GM23338 (cell line): ENCODE results near the gene EVA1B. TPM values are rescaled to one million over a fixed set of nuclear protein-coding genes. Genes with fewer than 3 reads are reported as not detected.

Source experiments
- ATAC-seq: fragments of 200-7000 bp; cut with Tn5 transposase; 3 replicates; pipeline ENCODE4 v1.9.1; 2020
- DNase-seq: peaks from one replicate; pipeline ENCODE4 v3.0.0-alpha.2; 2015; ENCODE audit warnings: low spot score
- H2AFZ ChIP-seq: fragments of 200-600 bp; sonication (generic); 2 replicates; pipeline ENCODE4 v1.8.0; 2016; ENCODE audit warnings: antibody characterized with exemption, mild to moderate bottlenecking, moderate library complexity
- H3F3A ChIP-seq: fragments of 200-600 bp; sonication (generic); replicated peaks from 2 replicates; pipeline ENCODE4 v1.8.0; 2017; ENCODE audit warnings: antibody characterized with exemption, mixed run types, low read depth
- H3K27ac ChIP-seq: fragments of 200-600 bp; sonication (generic); 2 replicates; pipeline ENCODE4 v1.6.1; 2016; ENCODE audit warnings: low read depth
- H3K27me3 ChIP-seq: fragments of 200-600 bp; sonication (generic); 2 replicates; pipeline ENCODE4 v1.8.0; 2016; ENCODE audit warnings: mild to moderate bottlenecking, mixed run types, moderate library complexity; ENCODE audit not compliant: insufficient read depth
- H3K36me3 ChIP-seq: fragments of 200-600 bp; sonication (generic); 2 replicates; pipeline ENCODE4 v1.8.0; 2016; ENCODE audit warnings: mild to moderate bottlenecking; ENCODE audit not compliant: insufficient read depth
- H3K4me1 ChIP-seq: fragments of 200-600 bp; sonication (generic); 2 replicates; pipeline ENCODE4 v1.8.0; 2016; ENCODE audit warnings: mild to moderate bottlenecking, moderate library complexity; ENCODE audit not compliant: insufficient read depth
- H3K4me2 ChIP-seq: fragments of 200-600 bp; sonication (generic); 2 replicates; pipeline ENCODE4 v1.7.1; 2017; ENCODE audit warnings: mixed run types
- H3K4me3 ChIP-seq: fragments of 200-600 bp; sonication (generic); 2 replicates; pipeline ENCODE4 v1.6.1; 2016; ENCODE audit warnings: mixed run types
- H3K79me2 ChIP-seq: fragments of 200-600 bp; sonication (generic); replicated peaks from 2 replicates; pipeline ENCODE4 v1.8.0; 2017; ENCODE audit warnings: mild to moderate bottlenecking; ENCODE audit not compliant: insufficient read depth
- H3K9me2 ChIP-seq: fragments of 200-600 bp; sonication (generic); 2 replicates; pipeline ENCODE4 v1.8.0; 2017; ENCODE audit not compliant: insufficient read depth
- H4K20me1 ChIP-seq: fragments of 200-600 bp; sonication (generic); replicated peaks from 2 replicates; pipeline ENCODE4 v1.8.0; 2017; ENCODE audit warnings: mild to moderate bottlenecking; ENCODE audit not compliant: insufficient read depth
- H3K27ac Mint-ChIP-seq: 2 replicates; pipeline ENCODE4 v1.8.0; 2020; ENCODE audit warnings: inconsistent platforms, mild to moderate bottlenecking, moderate library complexity, mixed read lengths
- H3K27me3 Mint-ChIP-seq: 3 replicates; pipeline ENCODE4 v1.8.0; 2022; ENCODE audit warnings: low read depth, mild to moderate bottlenecking, moderate library complexity, mixed read lengths, inconsistent platforms; ENCODE audit not compliant: insufficient read depth, poor library complexity
- H3K36me3 Mint-ChIP-seq: 3 replicates; pipeline ENCODE4 v1.8.0; 2021; ENCODE audit warnings: low read depth, mild to moderate bottlenecking, inconsistent platforms, moderate library complexity, mixed read lengths
- H3K4me1 Mint-ChIP-seq: 3 replicates; pipeline ENCODE4 v1.8.0; 2020; ENCODE audit warnings: mild to moderate bottlenecking, inconsistent platforms, mixed read lengths
- H3K4me3 Mint-ChIP-seq: 3 replicates; pipeline ENCODE4 v1.8.0; 2021; ENCODE audit warnings: moderate library complexity, mild to moderate bottlenecking, inconsistent platforms, mixed read lengths
- H3K9me3 Mint-ChIP-seq: 3 replicates; pipeline ENCODE4 v1.8.0; 2020; ENCODE audit warnings: moderate library complexity, mild to moderate bottlenecking, inconsistent platforms, mixed read lengths
- JUNB ChIP-seq: IDR thresholded peaks from one replicate; pipeline ENCODE4 v1.6.1; 2016; ENCODE audit warnings: antibody characterized with exemption; ENCODE audit not compliant: unreplicated experiment
- STAT1 ChIP-seq: IDR thresholded peaks from one replicate; pipeline ENCODE4 v1.6.1; 2016; ENCODE audit warnings: antibody characterized with exemption; ENCODE audit not compliant: unreplicated experiment
- ZNF331 ChIP-seq: fragments of 250-450 bp; sonication (Bioruptor Pico); IDR thresholded peaks from 2 replicates; pipeline ENCODE4 v1.5.0; 2020; ENCODE audit warnings: low read depth, mild to moderate bottlenecking, moderate library complexity
- polyA plus RNA-seq: library from polyadenylated mRNA; unstranded; fragments of >200 nt; fragmentation: Nextera tagmentation; extraction: Ambion mirVana; gene quantifications from 2 replicates; pipeline ENCODE4 v1.2.1, GENCODE V29; 2016
- total RNA-seq: library from RNA; depleted of rRNA; stranded (reverse); fragments of >200 nt; shearing (Covaris generic); gene quantifications from 2 replicates; pipeline ENCODE4 v1.2.3, GENCODE V29; 2014
- TF ChIP-seq, protein P1 (sequence below): IDR thresholded peaks from one replicate; pipeline ENCODE4 v1.6.1; 2018; ENCODE audit warnings: antibody characterized with exemption; ENCODE audit not compliant: unreplicated experiment
- TF ChIP-seq, protein P2 (sequence below): fragments of 250-450 bp; sonication (Bioruptor Pico); IDR thresholded peaks from 2 replicates; pipeline ENCODE4 v1.5.0; 2020; ENCODE audit warnings: mild to moderate bottlenecking, moderate library complexity

The EVA1B gene
- total and polyA plus RNA-seq, 2 experiments from 2014 or later: 9.2 to 27.3 TPM

DNA sequence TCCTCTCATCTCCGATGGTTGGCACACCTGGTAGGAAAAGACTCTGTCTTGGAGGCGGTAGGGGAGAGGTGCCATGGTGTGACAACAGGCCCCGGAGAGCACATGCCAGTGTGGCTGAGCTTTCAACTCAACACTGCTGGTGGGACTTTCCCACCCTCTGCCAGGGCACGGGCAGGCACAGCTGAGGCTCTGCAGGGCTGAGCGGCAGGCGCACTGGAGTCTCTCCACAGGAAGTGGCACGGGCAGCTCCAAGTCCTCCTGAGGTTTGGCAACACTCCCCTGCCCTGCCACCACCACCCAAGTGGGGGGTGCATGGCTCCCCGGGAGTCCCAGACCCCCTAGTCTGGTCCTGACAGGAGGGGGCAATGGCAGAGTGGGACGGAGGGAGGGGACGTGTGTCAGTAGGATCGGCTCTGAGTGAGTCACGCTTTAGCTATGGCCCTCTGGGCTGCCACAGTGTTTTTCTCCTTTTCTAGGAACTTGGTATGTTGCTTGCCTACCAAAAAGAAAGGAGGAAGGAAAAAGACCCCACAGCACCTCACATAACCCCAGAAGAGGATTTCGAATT lies 27.3 kb upstream of the EVA1B start (continued):
- TF ChIP-seq ZNF331 (CRISPR knock-in tag) (no peak), JUNB (no peak)
- TF ChIP-seq, protein P1, sequence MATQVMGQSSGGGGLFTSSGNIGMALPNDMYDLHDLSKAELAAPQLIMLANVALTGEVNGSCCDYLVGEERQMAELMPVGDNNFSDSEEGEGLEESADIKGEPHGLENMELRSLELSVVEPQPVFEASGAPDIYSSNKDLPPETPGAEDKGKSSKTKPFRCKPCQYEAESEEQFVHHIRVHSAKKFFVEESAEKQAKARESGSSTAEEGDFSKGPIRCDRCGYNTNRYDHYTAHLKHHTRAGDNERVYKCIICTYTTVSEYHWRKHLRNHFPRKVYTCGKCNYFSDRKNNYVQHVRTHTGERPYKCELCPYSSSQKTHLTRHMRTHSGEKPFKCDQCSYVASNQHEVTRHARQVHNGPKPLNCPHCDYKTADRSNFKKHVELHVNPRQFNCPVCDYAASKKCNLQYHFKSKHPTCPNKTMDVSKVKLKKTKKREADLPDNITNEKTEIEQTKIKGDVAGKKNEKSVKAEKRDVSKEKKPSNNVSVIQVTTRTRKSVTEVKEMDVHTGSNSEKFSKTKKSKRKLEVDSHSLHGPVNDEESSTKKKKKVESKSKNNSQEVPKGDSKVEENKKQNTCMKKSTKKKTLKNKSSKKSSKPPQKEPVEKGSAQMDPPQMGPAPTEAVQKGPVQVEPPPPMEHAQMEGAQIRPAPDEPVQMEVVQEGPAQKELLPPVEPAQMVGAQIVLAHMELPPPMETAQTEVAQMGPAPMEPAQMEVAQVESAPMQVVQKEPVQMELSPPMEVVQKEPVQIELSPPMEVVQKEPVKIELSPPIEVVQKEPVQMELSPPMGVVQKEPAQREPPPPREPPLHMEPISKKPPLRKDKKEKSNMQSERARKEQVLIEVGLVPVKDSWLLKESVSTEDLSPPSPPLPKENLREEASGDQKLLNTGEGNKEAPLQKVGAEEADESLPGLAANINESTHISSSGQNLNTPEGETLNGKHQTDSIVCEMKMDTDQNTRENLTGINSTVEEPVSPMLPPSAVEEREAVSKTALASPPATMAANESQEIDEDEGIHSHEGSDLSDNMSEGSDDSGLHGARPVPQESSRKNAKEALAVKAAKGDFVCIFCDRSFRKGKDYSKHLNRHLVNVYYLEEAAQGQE: no peak

DNA sequence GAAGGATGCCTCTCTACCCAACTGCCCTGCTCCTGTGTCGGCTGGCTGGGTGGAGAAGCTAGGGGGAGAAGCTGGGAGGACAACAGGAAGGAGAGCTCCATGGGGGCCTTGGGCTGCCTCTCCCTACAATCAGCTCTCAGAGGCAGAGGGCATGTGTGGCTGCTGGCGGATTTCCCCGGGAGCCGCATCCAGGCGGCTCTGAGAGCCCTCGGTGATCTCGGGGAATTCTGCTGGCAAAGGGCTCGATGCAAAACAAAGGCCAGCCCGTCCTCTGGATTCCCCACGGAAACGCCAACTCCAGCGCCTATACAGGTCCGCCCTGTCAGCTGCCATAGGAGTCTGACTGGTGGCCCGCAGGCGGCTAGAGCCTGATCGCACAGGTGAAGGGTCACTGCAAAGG lies 26.4 kb upstream of the EVA1B start:
- peaks cover 4% of the 10 kb centered on the region for H3K27me3 Mint-ChIP-seq
- Histone ChIP-seq H4K20me1 (no peaks in the 10 kb centered on the region), H3K4me2 (no peak overlapping the region), H3K27ac (no peak overlapping the region), H3K79me2 (no peaks in the 10 kb centered on the region), H3F3A (no peaks in the 10 kb centered on the region), H3K9me2 (no peaks in the 10 kb centered on the region), H3K36me3 (peaks cover 8% of the 10 kb centered on the region; the same call in 1 of the 2 replicates), H3K4me3 (no peak overlapping the region), H3K4me1 (peaks cover 5% of the 10 kb centered on the region; the same call in 1 of the 2 replicates), H2AFZ (no peak overlapping the region), H3K27me3 (no peaks in the 10 kb centered on the region)
- no peak for DNase-seq
- H3K27ac Mint-ChIP-seq: no peak overlapping the region
- no peak overlapping the region for H3K4me3 Mint-ChIP-seq
- H3K9me3 Mint-ChIP-seq: no peaks in the 10 kb centered on the region
- peaks cover 13% of the 10 kb centered on the region for H3K4me1 Mint-ChIP-seq
- ATAC-seq: no peak; the same call in 2 of the 3 replicates
- TF ChIP-seq, protein P1: no peak
- H3K36me3 Mint-ChIP-seq: peaks cover 48% of the 10 kb centered on the region

DNA sequence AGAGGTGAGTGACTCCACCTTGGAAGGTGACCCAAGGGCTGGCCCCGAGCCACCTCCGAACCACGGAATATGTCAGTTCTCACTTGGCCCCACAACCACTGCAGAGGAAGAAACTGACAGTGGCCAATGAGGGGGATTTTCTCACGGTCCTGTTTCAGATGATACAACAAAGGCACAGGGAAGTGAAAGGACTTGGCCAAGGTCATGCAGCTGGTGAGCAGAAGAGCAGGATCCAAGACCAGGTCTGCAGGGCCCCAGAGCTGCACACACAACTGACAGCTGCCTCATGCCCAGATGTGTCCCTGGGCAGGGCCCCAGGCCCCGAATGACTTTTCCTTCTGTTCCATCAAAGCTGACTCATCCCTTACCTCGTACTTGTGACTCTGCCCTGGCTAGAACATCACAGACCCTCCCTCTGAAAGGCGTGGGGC lies 25.8 kb upstream of the EVA1B start:
- Mint-ChIP-seq H3K36me3 (peaks cover 48% of the 10 kb centered on the region), H3K9me3 (no peaks in the 10 kb centered on the region), H3K4me3 (no peak overlapping the region), H3K27ac (no peak overlapping the region), H3K4me1 (peaks cover 13% of the 10 kb centered on the region), H3K27me3 (peaks cover 4% of the 10 kb centered on the region)
- no peaks in the 10 kb centered on the region for H3K27me3 ChIP-seq
- ATAC-seq (no peak), DNase-seq (no peak)
- no peaks in the 10 kb centered on the region for H3F3A ChIP-seq
- no peaks in the 10 kb centered on the region for H3K9me2 ChIP-seq
- H3K27ac ChIP-seq: no peak overlapping the region
- no peaks in the 10 kb centered on the region for H3K79me2 ChIP-seq
- peaks cover 5% of the 10 kb centered on the region; the same call in 1 of the 2 replicates for H3K4me1 ChIP-seq
- H3K36me3 ChIP-seq: peaks cover 8% of the 10 kb centered on the region; the same call in 1 of the 2 replicates
- no peak overlapping the region for H3K4me3 ChIP-seq
- no peak overlapping the region for H2AFZ ChIP-seq
- no peak overlapping the region for H3K4me2 ChIP-seq
- H4K20me1 ChIP-seq: no peaks in the 10 kb centered on the region
- TF ChIP-seq STAT1: no peak
- TF ChIP-seq, protein P2, sequence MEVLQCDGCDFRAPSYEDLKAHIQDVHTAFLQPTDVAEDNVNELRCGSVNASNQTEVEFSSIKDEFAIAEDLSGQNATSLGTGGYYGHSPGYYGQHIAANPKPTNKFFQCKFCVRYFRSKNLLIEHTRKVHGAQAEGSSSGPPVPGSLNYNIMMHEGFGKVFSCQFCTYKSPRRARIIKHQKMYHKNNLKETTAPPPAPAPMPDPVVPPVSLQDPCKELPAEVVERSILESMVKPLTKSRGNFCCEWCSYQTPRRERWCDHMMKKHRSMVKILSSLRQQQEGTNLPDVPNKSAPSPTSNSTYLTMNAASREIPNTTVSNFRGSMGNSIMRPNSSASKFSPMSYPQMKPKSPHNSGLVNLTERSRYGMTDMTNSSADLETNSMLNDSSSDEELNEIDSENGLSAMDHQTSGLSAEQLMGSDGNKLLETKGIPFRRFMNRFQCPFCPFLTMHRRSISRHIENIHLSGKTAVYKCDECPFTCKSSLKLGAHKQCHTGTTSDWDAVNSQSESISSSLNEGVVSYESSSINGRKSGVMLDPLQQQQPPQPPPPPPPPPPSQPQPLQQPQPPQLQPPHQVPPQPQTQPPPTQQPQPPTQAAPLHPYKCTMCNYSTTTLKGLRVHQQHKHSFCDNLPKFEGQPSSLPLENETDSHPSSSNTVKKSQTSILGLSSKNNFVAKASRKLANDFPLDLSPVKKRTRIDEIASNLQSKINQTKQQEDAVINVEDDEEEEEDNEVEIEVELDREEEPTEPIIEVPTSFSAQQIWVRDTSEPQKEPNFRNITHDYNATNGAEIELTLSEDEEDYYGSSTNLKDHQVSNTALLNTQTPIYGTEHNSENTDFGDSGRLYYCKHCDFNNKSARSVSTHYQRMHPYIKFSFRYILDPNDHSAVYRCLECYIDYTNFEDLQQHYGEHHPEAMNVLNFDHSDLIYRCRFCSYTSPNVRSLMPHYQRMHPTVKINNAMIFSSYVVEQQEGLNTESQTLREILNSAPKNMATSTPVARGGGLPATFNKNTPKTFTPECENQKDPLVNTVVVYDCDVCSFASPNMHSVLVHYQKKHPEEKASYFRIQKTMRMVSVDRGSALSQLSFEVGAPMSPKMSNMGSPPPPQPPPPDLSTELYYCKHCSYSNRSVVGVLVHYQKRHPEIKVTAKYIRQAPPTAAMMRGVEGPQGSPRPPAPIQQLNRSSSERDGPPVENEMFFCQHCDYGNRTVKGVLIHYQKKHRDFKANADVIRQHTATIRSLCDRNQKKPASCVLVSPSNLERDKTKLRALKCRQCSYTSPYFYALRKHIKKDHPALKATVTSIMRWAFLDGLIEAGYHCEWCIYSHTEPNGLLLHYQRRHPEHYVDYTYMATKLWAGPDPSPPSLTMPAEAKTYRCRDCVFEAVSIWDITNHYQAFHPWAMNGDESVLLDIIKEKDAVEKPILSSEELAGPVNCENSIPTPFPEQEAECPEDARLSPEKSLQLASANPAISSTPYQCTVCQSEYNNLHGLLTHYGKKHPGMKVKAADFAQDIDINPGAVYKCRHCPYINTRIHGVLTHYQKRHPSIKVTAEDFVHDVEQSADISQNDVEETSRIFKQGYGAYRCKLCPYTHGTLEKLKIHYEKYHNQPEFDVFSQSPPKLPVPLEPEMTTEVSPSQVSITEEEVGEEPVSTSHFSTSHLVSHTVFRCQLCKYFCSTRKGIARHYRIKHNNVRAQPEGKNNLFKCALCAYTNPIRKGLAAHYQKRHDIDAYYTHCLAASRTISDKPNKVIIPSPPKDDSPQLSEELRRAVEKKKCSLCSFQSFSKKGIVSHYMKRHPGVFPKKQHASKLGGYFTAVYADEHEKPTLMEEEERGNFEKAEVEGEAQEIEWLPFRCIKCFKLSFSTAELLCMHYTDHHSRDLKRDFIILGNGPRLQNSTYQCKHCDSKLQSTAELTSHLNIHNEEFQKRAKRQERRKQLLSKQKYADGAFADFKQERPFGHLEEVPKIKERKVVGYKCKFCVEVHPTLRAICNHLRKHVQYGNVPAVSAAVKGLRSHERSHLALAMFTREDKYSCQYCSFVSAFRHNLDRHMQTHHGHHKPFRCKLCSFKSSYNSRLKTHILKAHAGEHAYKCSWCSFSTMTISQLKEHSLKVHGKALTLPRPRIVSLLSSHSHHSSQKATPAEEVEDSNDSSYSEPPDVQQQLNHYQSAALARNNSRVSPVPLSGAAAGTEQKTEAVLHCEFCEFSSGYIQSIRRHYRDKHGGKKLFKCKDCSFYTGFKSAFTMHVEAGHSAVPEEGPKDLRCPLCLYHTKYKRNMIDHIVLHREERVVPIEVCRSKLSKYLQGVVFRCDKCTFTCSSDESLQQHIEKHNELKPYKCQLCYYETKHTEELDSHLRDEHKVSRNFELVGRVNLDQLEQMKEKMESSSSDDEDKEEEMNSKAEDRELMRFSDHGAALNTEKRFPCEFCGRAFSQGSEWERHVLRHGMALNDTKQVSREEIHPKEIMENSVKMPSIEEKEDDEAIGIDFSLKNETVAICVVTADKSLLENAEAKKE (CRISPR knock-in tag): no peak
